GM03348 (cell line): ENCODE results near the gene MAST3.

Source experiments
- DNase-seq: peaks from one replicate; pipeline ENCODE4 v3.0.0; 2012; ENCODE audit warnings: low spot score

The MAST3 gene

GRCh38 chr19:18190278-18190677, 92.7 kb downstream of the MAST3 start:
- DNase-seq = no peak

- no peak for DNase-seq
Measured at GRCh38 chr19:18191640-18192062, 94.1 kb downstream of the MAST3 start.

- DNase-seq = peak; percentile 98
Measured at GRCh38 chr19:18192673-18193387, 95.3 kb downstream of the MAST3 start, which contains the start of gene MPV17L2. TSS of gene MPV17L2 (plus strand) at chr19:18193218. CDS start at chr19:18193282, 64 bp downstream.

- DNase-seq = no peak
Measured at GRCh38 chr19:18193388-18194180, 96.0 kb downstream of the MAST3 start.

GRCh38 chr19:18194181-18194530, 96.6 kb downstream of the MAST3 start:
- no peak for DNase-seq

- DNase-seq = peak; percentile 75
Measured at GRCh38 chr19:18194554-18195238, 97.1 kb downstream of the MAST3 start.

- no peak for DNase-seq
Measured at GRCh38 chr19:18196511-18196845, 98.9 kb downstream of the MAST3 start.

GRCh38 chr19:18197306-18197705, 99.7 kb downstream of the MAST3 start:
- no peak for DNase-seq

- no peak for DNase-seq
Measured at GRCh38 chr19:18197941-18198340, 100.4 kb downstream of the MAST3 start.

- DNase-seq = no peak
Measured at GRCh38 chr19:18198374-18198773, 100.8 kb downstream of the MAST3 start.
